Heart left ventricle (tissue), 16 donors: ENCODE results near the gene ZNF641. TPM values are rescaled to one million over a fixed set of nuclear protein-coding genes. Genes with fewer than 3 reads are reported as not detected.

Experiments
- ATAC-seq, 4 donors: fragments of 200-7000 bp; cut with Tn5 transposase; one replicate each; pipeline ENCODE4 v1.9.1; 2020 to 2022; ENCODE audit warnings: moderate library complexity in 4 of 4, mild to moderate bottlenecking in 3 of 4, moderate number of reproducible peaks in 1 of 4
- DNase-seq, 5 donors: peaks; one replicate each; pipeline ENCODE4 v3.0.0-alpha.2; 2020
- H3K27ac ChIP-seq, 12 donors: fragments of 200-600 bp; sonication (generic) in 4 of 12; one replicate each; pipeline versions ENCODE4 v1.5.0 to v1.8.0; 2016 to 2022; ENCODE audit warnings: mild to moderate bottlenecking in 2 of 12
- H3K27me3 ChIP-seq, 9 donors: fragments of 200-600 bp; sonication (generic) in 2 of 9; one replicate each; pipeline versions ENCODE4 v1.5.1 to v1.8.0; 2016 to 2022; ENCODE audit warnings: mild to moderate bottlenecking in 3 of 9
- H3K36me3 ChIP-seq, 9 donors: fragments of 200-600 bp; sonication (generic) in 2 of 9; one replicate each; pipeline versions ENCODE4 v1.5.0 to v1.8.0; 2018 to 2022; ENCODE audit warnings: mild to moderate bottlenecking in 2 of 9
- H3K4me1 ChIP-seq, 12 donors: fragments of 200-600 bp; sonication (generic) in 4 of 12; one replicate each; pipeline versions ENCODE4 v1.5.0 to v1.8.0; 2016 to 2022; ENCODE audit warnings: mild to moderate bottlenecking in 3 of 12
- H3K4me3 ChIP-seq, 12 donors: fragments of 200-600 bp; sonication (generic) in 4 of 12; one replicate each; pipeline versions ENCODE4 v1.5.0 to v1.8.0; 2017 to 2022; ENCODE audit warnings: mild to moderate bottlenecking in 9 of 12, moderate library complexity in 4 of 12
- H3K9me3 ChIP-seq, 12 donors: fragments of 200-600 bp; sonication (generic) in 4 of 12; one replicate each; pipeline versions ENCODE4 v1.5.0 to v1.8.0; 2016 to 2022; ENCODE audit warnings: mild to moderate bottlenecking in 1 of 12
- POLR2A ChIP-seq, 2 donors: fragments of 450-650 bp; IDR thresholded peaks; one replicate each; pipeline ENCODE4 v1.6.1; 2017; ENCODE audit warnings: antibody characterized with exemption in 2 of 2, mild to moderate bottlenecking in 2 of 2, moderate library complexity in 2 of 2
- WGBS, 4 donors: extraction: QIAGEN DNeasy Blood & Tissue Kit in 2 of 4; methylation state at CpG; one replicate each; pipeline versions ENCODE4 v1.1.5 to v1.1.7; 2013 to 2018; 5-methylcytosine and 5-hydroxymethylcytosine counted together
- intact Hi-C, 10 donors: fragments of 100-400 bp; cut with DNase I; formaldehyde crosslinking; loops; one replicate each; pipeline versions ENCODE4 v1.11.1 to v1.14.2; 2022
- polyA plus RNA-seq, 2 donors: library from polyadenylated mRNA; stranded (reverse); fragments of 200-250 nt; gene quantifications; one replicate each; pipeline ENCODE4 v1.2.3, GENCODE V29; 2013
- total RNA-seq, 9 donors: library from RNA; depleted of rRNA in 2 of 9; stranded (reverse); fragments of >200 nt in 2 of 9; fragmentation: NEBNext Ultra II Directional in 3 of 9; extraction: Animal tissue kit (Norgen Biotek cat#: 25700) in 3 of 9; gene quantifications; one replicate each; pipeline versions ENCODE4 v1.1.0 to v1.2.4, GENCODE V29; 2016 to 2023
- TF ChIP-seq, protein P1 (sequence below), 12 donors: fragments of 200-600 bp; sonication (generic) in 4 of 12; IDR thresholded peaks; one replicate each; pipeline versions ENCODE4 v1.5.0 to v1.8.0; 2018 to 2022; ENCODE audit warnings: antibody characterized with exemption in 12 of 12, mild to moderate bottlenecking in 5 of 12
- donor health status: ischemic (EF 13 %, LVEDD 7.1; RV severe dilation, severe dysfunction).
- donor health status: healthy with polysubstance abuse.
- donor health status: DM: no; HTN: yes; CAD: no.
- donor health status: DM: no; HTN: no; CAD: no.
- donor health status: ischemic (EF 25% LVEDD 6.9; RV normal size, moderate dysfunction).
- donor health status: ischemic (EF 25% LVEDD 5.7; RV mildly dilated, moderate dysfunction).
- donor health status: healthy.
- donor health status: DM: yes; HTN: yes; CAD: no.
- donor health status: ischemic (EF 35%, LVEDD 5.7; RV mildly dilated, moderate dysfunction).
- donor health status: nonischemic (EF 11% LVEDD 7.7; RV severe dilation, severe dysfunction).
- donor health status: DM: yes; HTN: yes; CAD: no.
- donor health status: PGD.
- donor health status: ischemic (EF 29% LVEDD 5.4; RV normal size, mild dysfunction).
- donor health status: nonischemic (EF 23%, LVEDD 6.1; RV moderate dilation, normal function).

ZNF641 gene
- total and polyA plus RNA-seq, 11 donors = 6.9 to 21.1 (median 15.1) TPM

DNA sequence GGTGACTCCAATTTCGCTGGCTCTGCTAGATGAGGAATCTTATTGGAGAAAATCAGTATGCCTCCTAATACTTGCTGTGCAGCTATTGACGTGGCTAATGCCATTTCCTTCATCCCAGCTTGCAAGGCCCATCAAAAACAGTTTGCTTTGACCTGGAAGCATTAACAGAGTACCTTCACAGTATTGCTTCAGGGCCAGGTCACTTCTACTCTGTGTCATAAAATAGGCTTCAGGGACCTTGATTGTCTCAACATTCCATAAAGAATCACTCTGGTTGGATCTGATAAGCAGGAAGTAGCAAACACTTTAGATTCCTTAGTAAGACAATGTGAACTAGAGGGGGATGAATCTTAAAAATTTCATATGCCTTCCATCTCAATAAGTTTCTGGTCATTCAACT is 26.9 kb upstream of the ZNF641 start:
- TF ChIP-seq POLR2A (IDR thresholded peaks at IDR 0.05) = no peak
- TF ChIP-seq, protein P1, sequence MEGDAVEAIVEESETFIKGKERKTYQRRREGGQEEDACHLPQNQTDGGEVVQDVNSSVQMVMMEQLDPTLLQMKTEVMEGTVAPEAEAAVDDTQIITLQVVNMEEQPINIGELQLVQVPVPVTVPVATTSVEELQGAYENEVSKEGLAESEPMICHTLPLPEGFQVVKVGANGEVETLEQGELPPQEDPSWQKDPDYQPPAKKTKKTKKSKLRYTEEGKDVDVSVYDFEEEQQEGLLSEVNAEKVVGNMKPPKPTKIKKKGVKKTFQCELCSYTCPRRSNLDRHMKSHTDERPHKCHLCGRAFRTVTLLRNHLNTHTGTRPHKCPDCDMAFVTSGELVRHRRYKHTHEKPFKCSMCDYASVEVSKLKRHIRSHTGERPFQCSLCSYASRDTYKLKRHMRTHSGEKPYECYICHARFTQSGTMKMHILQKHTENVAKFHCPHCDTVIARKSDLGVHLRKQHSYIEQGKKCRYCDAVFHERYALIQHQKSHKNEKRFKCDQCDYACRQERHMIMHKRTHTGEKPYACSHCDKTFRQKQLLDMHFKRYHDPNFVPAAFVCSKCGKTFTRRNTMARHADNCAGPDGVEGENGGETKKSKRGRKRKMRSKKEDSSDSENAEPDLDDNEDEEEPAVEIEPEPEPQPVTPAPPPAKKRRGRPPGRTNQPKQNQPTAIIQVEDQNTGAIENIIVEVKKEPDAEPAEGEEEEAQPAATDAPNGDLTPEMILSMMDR (IDR thresholded peaks at IDR 0.05) = no peak
- H3K9me3 ChIP-seq = no peaks in the 10 kb centered on the region
- 42 to 83% (median 69%) methylated on average over 2 of the region's 2 CpGs for WGBS, 4 donors
- H3K27ac ChIP-seq = no peak overlapping the region
- no peaks in the 10 kb centered on the region for H3K36me3 ChIP-seq
- intact Hi-C loops = no loop called here
- ATAC-seq = no peak
- DNase-seq = no peak
- no peaks in the 10 kb centered on the region for H3K4me1 ChIP-seq
- H3K4me3 ChIP-seq = no peak overlapping the region
- H3K27me3 ChIP-seq = no peaks in the 10 kb centered on the region

DNA sequence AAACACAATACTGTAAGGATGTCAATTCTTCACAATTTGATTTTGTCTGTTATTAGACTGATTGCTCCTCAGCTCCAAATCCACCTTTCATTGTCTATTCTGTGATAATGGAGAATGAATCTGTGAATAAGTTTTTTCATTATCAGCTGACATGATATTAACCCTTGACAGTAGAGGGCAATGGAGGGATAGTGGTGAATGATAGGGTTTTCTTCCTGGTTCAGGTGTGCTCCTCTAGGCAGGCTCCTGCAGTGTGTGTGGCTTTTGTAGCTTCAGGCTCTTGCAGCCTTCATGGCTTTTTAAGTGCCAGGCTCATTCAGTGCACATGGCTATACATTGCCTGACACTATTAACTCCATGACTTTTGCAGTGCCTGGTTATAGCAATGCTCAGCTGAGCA is 23.4 kb upstream of the ZNF641 start:
- Histone ChIP-seq H3K4me1 (no peaks in the 10 kb centered on the region), H3K27ac (no peak overlapping the region), H3K4me3 (no peak overlapping the region), H3K9me3 (peaks cover 0 to 9% (median 0%) of the 10 kb centered on the region in 12 donors), H3K27me3 (no peaks in the 10 kb centered on the region), H3K36me3 (no peaks in the 10 kb centered on the region)
- DNase-seq (no peak), ATAC-seq (no peak)
- intact Hi-C loops = no loop called here
- TF ChIP-seq, protein P1 (IDR thresholded peaks at IDR 0.05) = no peak
- no peak for TF ChIP-seq POLR2A (IDR thresholded peaks at IDR 0.05)

DNA sequence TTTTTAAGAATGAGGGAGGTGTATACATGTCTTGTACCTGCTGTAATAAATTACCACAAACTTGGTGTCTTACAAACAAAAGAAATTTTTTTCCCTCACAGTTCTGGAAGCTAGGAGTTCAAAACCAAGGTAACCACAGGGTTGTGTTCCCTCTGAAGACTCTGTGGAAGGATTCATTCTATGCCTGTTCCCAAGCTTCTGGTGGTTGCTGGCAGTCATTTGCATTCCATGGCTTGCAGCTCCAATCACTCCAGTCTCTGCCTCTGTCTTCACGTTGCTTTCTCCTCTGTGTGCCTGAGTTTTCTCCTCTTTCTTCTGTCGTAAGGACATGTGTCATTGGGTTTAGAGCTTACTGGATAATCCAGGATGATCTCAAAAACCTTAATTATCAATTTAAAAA is 15.4 kb upstream of the ZNF641 start:
- Histone ChIP-seq H3K9me3 (peaks cover 0 to 12% (median 0%) of the 10 kb centered on the region in 12 donors), H3K27ac (no peak overlapping the region), H3K4me1 (no peaks in the 10 kb centered on the region), H3K36me3 (peaks cover 0 to 3% (median 0%) of the 10 kb centered on the region in 9 donors), H3K4me3 (no peak overlapping the region), H3K27me3 (no peaks in the 10 kb centered on the region)
- 47 to 59% (median 50%) methylated on average over 2 of the region's 2 CpGs for WGBS, 4 donors
- no peak for TF ChIP-seq POLR2A (IDR thresholded peaks at IDR 0.05)
- TF ChIP-seq, protein P1 (IDR thresholded peaks at IDR 0.05) = no peak
- intact Hi-C loops = no loop called here
- no peak for ATAC-seq
- no peak for DNase-seq

DNA sequence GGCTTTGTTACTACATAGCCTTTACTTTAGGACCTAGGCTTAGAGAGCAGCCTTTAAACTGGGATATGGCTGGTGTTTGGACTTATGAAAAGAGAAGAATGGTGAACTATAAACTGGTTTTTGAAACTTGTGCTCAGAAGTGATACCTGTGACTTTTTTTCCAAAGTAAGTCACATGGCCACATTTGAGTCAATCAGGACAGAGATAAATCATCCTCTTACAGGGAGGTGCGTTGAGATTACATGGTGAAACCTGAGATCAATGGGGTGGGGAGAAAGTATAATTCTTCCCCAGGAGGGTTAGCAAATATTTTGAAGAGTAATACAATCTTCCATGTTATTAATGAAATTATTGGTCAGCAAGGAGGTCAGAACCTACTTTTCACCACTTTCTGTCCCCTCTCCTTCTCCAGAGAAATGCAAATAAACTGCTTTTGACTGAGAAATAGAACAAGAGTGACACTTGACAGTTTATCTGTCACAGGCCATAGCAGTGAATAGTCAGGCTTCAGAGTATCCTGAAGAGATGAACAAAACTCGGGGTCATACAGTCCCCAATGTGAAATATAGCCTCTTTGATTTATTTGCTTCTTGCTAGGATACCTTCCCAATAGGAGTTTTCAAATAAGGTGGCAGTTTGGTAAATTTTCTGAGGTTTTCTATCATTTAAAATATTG is 11.1 kb upstream of the ZNF641 start:
- no peak for DNase-seq
- Histone ChIP-seq H3K9me3 (no peaks in the 10 kb centered on the region), H3K4me3 (no peak overlapping the region), H3K27ac (no peak overlapping the region), H3K4me1 (no peaks in the 10 kb centered on the region), H3K36me3 (peaks cover 0 to 11% (median 0%) of the 10 kb centered on the region in 9 donors), H3K27me3 (no peaks in the 10 kb centered on the region)
- TF ChIP-seq, protein P1 (IDR thresholded peaks at IDR 0.05) = no peak
- no peak for TF ChIP-seq POLR2A (IDR thresholded peaks at IDR 0.05)
- WGBS, 4 donors = 81 to 87% (median 84%) methylated on average over 2 of the region's 2 CpGs
- no peak for ATAC-seq
- intact Hi-C loops = no loop called here
